Stimulated activated CD8-positive, alpha-beta memory T cell treated with anti-CD3 and anti-CD28 coated beads, Interleukin-12 subunit alpha, Interleukin-12 subunit beta, amount 100 ng/mL, for 24 hours (primary cell): ENCODE data around the gene COL4A1.

Experiments used
- DNase-seq: peaks from one replicate; pipeline ENCODE4 v3.0.0-alpha.2; 2020; ENCODE audit errors: extremely low read depth

The COL4A1 gene

GRCh38 chr13:110257408-110257807 is 49.5 kb downstream of the COL4A1 start:
- DNase-seq = no peak

- no peak for DNase-seq
These were observed 50.6 kb downstream of the COL4A1 start for GRCh38 chr13:110256126-110256905.

DNA sequence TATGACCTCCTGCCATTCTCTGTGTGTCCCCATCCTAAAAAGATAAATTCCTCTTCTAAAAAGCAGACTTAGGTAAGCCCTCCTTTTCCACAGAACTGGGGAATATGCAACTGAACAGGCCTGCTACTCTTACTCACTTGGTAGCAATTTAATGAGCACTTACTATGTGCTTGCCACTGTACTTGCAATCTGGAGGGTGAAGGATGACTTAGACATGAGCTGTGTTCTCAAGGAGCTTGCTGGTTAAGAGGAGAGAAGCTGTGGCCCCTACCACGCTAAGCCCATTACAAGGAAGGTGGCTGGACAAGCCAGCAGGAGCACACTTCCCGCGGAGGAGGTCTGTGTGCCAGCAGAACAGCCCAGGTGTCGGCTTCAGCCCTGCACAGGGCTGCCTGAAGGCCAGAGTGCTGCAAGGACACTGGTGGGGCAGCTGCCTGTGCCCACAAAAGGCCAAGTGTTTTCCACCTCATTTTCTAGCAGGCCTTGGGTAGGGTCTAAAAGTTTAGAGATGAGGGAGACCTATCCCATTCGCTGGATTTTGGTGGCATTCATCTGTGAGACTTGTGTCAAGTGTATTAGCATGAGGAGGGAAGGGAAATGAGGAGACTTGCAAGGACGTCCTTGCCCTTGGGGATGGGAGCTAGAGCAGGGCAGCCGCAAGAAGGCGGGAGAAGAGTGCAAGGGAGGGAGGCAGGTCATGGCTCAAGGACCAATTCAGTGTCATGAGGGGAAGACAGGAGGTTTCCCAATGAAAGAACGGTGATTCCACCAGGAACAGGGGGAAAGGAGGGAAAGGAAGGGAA is 52.0 kb downstream of the COL4A1 start:
- DNase-seq = no peak

GRCh38 chr13:110254151-110254679 is 52.7 kb downstream of the COL4A1 start:
- DNase-seq = no peak

DNA sequence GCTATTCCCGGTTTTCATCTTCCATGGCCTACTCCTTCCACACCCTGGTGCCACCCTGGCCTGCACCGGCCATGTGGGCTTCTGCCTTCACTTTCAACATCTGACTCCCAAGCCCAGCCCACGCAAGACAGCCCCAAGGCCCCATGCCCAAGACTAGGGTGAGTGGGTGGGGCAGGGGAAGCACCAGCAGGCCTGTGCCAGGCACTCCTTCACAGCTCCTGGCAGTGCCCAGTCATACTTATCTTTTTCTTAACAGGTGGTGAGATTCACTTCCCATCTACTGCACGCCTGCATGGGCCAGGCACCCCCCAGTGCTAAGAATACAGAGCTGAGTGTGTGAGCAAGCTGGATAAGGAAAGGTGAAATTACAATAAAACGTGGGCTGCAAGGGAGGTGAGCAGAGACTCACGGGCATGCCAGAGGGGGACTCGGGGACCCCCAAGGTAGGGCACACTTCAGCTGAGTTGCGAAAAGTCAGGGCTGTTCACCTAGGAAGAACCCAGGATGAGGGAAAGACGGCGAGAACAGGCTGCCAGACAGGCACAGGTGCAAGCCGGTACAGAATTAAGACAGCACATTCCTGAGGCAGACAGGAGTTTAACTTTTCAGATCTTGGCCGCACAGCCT is 55.7 kb downstream of the COL4A1 start:
- no peak for DNase-seq

GRCh38 chr13:110250258-110250891 is 56.6 kb downstream of the COL4A1 start:
- DNase-seq = no peak

GRCh38 chr13:110249326-110249725 is 57.6 kb downstream of the COL4A1 start:
- no peak for DNase-seq

DNA sequence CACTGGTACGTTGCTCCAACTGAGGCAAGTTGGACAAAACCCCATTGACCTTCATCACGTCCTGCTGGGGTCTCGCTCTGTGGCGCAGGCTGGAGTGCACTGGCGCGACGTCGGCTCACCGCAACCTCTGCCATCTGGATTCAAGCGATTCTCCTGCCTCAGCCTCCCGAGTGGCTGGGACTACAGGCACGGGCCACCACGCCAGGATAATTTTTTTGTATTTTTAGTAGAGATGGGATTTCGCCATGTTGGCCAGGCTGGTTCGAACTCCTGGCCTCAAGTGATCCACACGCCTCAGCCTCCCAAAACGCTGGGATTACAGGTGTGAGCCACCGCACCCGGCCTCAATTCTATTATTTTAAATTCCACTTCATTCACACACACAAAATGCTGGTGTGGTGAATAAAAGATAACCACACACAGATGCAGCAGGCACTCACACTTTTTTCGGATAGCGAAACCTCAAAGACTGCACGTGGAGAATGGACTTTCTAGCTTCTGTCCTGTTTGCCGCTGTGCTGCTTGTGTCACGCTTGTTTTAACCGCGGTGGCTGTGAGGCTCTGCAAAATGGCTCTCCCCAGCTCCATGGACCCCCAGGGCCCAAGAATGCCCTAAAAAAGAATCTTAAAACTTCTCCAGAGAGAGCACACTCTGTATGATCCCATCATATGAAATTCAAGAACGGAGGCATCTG is 58.4 kb downstream of the COL4A1 start:
- DNase-seq = no peak

DNA sequence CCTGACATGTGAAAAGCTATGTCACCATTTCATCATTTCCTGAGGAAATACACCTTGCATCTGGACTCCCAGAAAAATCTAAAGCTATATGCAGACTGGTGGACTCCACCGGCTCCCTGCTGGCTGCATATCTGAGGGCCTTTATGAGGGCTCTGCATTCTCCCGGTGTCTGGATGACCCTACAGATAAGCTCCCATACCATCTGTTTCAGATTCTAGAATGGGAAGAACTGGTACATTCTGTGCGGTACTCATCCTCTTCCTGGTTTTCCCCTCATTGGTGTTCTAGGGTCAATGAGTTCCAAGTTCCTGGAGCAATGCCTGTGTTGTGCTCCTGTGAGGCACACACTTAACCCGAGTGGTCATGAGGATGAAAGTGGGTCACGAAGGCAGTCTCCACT is 60.4 kb downstream of the COL4A1 start:
- DNase-seq = no peak

DNA sequence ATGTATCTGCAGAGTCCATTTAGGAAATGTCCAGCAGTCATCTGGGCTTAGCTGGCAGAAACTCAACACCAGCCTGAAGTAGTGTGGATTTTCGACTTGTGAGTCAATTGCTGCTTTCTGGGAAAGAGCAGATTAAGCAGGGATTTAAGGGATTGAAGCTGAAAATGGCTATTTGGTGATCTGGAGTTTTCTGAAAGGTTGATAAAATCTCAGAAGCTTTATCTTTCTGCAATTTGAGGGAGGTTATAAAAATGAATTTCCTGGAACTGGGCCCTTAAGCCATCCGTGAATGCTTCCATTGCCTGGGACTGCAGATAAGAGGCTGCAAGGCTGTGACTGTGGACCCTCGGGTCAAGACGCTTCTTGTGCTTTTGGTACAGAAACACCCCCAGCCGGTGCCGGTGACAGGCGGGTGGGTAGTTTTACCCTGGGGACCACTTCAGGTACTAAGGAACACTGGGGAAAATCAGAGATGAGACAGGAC is 61.5 kb downstream of the COL4A1 start:
- no peak for DNase-seq

DNA sequence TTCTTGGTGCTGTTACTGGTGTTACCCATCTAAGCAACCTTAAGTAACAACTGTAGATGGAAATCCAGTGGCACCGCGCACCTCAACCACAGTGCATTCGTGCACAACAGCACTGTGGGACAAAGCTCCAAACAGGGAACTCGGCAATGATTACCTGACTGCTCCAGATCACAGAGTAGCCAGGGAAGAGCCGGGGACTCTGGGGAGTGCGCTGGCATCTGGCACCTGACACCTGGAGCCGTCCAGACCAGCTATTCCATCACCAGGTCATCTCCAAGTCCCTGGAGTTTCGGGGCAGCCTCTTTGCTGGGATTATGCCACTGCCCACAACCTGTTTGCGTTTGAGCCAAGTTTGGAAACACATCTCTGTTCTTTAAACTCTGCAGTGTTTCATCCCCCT is 62.0 kb downstream of the COL4A1 start:
- DNase-seq = no peak

- DNase-seq = no peak
These were observed 62.7 kb downstream of the COL4A1 start for GRCh38 chr13:110244071-110244830.

- DNase-seq = no peak
These were observed 64.3 kb downstream of the COL4A1 start for GRCh38 chr13:110242615-110243014.

DNA sequence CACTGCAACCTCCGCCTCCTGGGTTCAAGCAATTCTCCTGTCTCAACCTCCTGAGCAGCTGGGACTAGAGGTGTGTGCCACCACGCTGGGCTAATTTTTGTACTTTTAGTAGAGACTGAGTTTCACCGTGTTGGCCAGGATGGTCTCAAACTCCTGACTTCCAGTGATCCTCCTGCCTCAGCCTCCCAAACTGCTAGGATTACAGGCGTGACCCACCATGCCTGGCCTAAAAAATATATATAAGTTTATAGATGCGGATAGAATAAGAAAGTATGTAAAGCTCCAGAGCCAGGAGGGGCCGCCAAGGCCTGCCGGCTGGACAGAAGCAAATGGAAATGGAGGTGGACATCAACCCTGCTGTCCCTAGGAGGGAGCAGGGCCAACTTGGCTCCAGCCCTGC is 66.0 kb downstream of the COL4A1 start:
- DNase-seq = no peak

DNA sequence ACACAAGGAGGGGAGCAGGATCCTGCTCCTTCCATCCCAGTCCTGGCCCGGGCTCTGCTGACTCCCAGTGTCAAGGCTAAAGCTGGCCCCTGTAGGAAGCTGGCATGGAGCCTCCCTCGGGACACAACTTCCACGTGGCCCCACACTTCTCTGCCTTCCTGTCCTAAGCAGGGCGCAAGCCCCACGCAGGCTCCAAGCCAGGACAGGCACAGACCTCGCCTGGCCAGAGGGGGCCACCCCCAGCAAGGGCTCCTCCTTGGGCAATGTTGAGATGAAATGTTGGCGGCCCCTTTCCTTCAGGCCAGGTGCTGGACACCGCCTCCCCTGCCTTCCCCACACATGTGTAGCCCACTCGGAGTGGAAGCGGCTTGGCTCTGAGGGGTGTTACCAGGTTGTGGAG is 66.6 kb downstream of the COL4A1 start:
- no peak for DNase-seq

DNA sequence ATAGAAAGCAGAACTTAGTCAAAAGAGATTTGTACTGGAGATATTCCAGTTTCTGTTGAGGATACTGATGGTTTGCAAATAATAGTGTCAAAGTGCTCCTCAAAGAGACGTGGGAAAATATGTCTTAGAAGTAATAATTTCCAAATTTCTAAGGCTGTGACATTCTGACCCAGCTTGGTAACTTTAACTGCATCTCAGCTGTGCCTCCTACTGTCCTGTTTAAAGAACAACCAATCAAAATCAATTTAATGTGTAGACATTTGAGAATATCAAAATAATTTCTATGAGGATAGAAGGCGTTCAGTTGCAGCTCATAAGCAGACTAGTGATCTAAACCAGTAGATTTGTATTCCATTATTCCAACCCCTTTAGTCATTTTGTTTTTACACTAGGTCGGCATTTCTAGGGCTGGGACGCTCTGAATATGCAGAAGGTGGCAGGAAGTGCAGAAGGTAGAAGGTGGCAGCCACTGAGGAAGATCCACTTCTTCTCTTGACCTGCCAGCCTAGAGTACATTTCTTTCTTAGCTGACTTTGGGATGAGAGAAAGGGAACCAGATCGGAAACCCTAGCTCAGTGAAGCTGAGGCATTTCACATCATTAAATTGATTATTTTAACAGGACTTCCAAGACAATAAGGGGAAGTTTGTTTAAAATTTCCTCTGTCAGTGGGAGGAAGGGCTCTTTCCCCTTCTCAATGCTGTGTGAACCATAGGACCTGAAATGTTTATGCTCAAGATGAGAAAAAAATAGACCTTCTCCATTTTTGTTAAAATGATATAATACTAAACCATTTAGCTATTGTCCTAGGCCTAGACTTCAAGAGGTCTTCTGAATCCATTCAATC is 67.5 kb downstream of the COL4A1 start:
- no peak for DNase-seq

DNA sequence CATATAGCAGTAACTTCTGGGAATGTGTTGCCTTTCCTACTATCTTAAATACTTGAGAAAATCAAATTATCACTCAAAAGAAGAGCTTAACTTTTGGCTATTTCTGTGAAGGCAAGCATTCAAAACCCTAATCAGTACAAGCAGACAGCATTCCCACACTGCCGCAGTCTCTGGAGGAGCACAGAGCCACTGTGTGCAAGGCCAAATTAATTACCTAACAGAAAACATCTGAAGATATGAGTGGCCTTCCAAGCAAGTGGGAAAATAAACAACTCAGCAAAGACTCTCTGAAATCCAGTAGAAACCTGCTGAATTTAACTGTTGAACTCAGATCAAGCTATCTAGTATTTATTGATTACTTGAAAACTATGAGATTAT is 68.2 kb downstream of the COL4A1 start:
- no peak for DNase-seq

- no peak for DNase-seq
These were observed 68.8 kb downstream of the COL4A1 start for GRCh38 chr13:110237875-110238817.
